Islet precursor cell (in vitro differentiated cells): Measurements from ENCODE around the gene ROBO4.

ENCODE experiments used
- DNase-seq: peaks from one replicate; pipeline ENCODE4 v3.0.0-alpha.2; 2018

ROBO4 gene

DNA sequence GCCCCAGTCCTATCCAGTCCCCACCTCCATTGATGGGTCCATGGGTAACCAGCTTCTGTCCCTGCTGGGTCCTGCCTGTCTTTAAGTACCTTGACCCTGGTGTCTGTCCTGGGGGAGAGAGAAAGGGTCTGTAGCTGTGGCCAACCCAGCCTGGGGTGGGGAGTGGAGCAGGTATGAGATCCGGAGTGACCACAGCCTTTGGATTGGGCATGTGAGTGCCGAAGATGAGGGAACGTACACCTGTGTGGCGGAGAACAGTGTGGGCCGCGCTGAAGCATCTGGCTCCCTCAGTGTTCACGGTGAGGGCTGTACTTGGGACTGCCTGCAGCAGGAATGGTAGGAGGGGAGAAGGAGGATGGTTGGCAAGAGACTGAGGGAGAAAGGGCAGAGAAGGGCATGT, 27.2 kb downstream of the ROBO4 start:
- DNase-seq, result no peak

DNA sequence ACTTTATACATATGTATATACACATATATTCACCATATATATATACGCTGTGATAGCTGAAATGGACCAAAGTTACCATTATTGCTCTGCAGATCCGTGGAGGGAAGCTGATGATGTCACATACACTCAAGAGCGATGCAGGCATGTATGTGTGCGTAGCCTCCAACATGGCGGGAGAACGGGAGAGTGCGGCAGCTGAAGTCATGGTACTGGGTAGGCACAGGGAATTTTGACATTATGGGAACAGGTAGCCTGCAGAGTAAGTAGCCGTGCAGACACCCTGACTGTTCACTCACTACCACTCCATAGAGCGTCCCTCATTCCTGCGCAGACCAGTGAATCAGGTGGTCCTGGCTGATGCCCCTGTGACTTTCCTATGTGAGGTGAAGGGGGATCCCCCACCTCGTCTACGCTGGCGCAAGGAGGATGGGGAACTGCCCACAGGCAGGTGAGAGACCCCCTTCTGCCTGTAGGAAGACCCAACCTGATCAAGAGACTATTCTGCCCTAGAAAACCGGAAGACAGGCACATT, 27.7 kb downstream of the ROBO4 start:
- no peak for DNase-seq

- no peak for DNase-seq
Measured at GRCh38 chr11:124869331-124869730, 28.3 kb downstream of the ROBO4 start.

GRCh38 chr11:124868331-124869274, 29.1 kb downstream of the ROBO4 start:
- no peak for DNase-seq

DNA sequence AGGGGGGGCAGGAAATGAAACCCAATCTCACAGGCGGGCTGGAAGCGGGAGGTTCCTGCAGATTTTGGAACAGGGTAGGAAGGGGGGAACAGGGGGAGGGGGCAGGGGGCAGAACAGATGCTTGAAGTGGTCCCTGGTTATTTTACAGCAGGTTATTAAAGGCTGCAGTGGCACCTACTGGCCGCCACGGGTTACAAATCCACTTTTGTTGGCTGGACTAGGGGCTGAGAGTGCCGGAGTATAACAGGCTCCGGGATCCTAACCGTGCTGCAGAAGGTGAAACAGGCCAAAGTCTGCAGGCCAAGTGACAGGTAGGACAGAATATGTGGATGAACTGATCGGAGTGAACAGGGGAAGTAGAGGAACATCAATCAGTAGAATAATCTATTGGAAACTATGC, 30.0 kb downstream of the ROBO4 start:
- peak; percentile 72 for DNase-seq

- DNase-seq, result peak; percentile 66
Measured at GRCh38 chr11:124865902-124866851, 31.5 kb downstream of the ROBO4 start.

DNA sequence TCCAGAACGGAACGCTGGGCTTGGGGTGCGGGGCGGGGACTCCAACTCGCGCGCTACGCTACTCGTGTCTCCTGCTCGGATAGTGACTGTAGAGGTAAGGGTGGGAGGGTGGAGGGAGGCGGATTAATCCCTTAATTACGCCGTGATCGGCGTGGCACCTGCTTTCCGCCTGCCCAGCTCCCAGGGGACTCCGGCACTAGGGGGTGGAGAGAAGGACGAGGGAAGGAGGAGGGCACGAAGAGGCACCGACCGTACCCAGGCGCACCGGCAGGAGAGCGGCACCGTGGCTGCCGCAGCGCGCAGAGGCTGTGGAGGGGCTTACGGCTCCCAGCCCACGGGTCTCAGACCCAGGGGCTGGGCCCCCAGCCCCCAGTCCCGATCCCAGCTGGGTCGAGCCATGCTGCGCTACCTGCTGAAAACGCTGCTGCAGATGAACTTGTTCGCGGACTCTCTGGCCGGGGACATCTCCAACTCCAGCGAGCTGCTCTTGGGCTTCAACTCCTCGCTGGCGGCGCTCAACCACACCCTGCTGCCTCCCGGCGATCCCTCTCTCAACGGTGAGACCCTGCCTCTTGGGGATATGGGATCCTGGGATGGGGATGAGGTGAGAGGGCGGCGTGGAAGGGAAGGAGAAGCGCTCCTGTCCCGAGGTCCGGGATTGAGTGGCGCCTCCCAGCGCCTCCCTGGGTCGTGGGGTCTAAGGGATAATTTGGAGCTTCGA, 32.3 kb downstream of the ROBO4 start, which contains the start of gene ROBO3:
Gene ROBO3 (plus strand): TSS at position 252 of the 721 bp plus-strand sequence. CDS start 146 bp downstream, at position 398.
- peak; percentile 50 for DNase-seq

- DNase-seq, result no peak
Measured at GRCh38 chr11:124864892-124865180, 32.8 kb downstream of the ROBO4 start.

DNA sequence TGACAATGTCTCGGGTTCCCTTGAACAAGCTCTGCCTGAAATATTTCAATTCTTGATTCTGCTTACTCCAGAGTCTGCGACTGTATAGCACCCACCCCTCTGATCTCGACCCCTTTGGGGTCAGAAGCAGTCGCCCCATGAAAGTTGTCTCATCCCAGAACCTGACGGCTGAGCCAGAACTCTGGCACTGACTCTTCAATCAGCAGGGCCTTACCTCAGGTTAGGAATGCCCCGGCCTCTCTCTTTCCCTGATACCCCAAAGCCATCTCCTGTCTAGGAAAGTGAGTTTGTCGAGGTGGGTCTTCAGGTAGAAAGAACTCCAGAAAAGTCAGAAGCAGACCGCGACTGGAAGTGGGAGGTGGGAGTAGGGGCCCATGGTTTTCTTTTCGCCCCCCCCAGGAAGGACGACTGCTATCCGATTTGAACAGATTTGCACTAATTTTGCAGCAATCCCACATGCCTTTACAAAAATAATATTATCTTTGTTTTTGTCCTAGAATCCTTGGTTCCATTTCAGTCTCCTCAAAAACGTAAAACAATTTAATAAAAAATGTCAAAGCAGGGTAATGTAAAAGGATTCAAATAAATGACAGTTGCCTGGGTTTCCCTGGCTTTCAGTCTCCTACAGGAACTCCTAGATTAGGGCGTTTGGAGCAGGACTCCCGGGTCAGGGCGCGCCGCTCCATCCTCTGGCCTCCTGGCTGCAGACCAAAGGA, 33.3 kb downstream of the ROBO4 start:
- DNase-seq, result no peak

DNA sequence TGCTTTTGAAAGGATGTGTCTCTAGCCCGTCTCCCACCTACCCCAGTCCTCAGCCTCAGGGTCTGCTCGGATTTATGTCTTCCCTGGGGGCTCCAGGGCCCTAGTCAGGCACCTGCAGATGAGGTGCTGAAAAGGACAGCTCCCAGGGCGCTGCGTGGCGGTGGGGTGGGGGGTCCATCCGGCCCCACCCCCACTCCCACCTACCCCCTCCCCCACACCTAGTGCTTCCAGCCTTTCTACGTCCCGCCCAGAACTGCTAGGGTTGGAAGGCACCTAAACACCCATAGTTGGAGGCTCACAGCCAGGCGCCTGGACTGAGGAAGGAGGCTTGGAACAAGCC, 33.9 kb downstream of the ROBO4 start:
- DNase-seq, result peak; percentile 55

DNA sequence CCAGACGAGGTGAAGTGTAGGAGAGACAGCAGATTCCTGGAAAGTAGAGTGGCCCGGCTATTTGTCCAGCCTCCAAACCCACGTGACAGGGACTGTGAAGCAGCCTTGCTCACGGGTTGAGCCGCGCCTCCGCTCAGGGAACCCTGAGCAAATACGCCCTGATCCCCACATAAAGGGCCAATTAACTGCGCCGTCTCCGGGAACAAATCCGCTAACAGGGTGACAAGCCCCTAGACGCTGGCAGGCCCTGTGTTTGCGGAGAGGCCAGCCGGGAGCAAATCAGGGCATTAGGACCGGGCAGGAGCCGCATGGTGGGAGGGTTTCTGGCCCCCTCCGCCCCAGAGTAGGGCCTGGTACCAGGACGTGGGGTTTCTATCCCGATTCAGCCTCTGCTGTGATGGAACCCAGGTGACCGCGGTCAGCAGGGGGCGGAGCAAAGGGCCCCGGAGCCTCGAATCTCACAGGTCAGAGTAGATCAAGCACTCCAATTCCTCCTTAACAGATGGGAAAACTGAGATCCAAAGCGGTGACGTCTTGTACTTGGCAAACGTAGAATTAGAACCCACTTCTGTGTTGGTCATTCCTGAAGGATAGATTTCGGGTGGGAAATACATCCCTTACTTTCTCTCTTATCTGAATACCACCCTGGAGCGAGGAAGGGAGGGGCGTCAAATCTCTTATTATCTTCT, 34.4 kb downstream of the ROBO4 start:
- peak; percentile 59 for DNase-seq

GRCh38 chr11:124861670-124862069, 36.0 kb downstream of the ROBO4 start:
- DNase-seq, result peak; percentile 18

GRCh38 chr11:124859171-124859570, 38.5 kb downstream of the ROBO4 start:
- DNase-seq, result no peak

GRCh38 chr11:124846070-124846673, 51.5 kb downstream of the ROBO4 start:
- no peak for DNase-seq

DNA sequence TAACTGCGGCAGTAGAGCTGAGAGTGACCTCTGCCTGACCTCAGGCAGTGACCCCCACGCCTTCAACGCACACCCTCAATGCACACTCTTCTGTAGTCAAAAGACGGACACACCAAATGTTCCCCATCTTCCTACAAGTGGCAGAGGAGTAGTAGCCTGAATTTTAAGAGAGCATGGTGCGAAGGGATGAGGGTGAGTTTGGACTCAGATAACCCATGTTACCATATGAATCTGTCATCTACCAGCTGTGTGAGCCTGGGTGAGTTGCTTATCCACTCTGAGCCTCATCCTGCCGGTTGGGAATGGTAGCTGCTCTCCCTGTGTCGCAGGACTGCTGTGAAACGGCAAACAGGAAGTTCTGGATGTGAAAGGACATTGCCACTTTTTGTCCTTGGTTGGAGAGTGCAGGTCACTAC, 53.0 kb downstream of the ROBO4 start:
- DNase-seq, result no peak

- no peak for DNase-seq
Measured at GRCh38 chr11:124843616-124843910, 54.1 kb downstream of the ROBO4 start.

DNA sequence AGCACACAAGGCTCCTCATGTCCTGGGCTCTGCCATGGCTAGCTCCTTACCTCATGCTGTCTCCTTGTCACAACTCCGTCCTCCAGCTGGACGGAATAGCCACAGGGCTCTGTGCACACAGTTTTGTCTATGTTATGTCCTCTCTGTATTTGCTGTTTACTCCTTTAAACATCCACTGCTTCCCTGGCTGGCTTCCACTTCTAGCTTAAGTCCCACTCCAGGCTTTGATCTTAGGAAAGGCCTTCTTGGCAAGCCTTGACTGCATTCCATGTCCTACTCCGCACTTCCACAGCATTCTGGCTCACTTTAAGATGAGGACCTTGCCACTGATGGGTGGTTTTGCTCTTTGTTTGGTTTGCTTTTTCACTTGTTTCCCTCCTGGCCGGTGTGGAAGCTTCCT, 55.4 kb downstream of the ROBO4 start:
- no peak for DNase-seq

DNA sequence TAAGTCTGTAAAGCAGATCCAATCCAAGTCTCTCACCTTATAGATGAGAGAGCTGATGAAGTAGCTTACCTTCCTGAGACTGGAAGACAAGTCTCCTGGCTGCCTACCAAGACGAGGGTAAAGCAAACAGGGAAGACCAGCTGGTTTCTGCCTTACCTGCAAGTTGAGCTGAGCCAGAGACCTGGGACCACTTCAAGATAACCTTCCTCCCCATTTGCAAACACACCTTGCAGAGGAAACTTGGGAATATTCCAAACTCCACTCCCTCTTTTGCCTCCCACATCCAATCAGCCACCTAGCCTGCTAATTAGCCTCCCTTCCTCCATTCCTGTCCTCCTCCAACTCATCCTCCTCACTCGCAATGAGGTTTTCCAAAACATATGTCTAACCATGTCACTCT, 55.8 kb downstream of the ROBO4 start:
- no peak for DNase-seq

GRCh38 chr11:124841201-124841600, 56.5 kb downstream of the ROBO4 start:
- no peak for DNase-seq

- no peak for DNase-seq
Measured at GRCh38 chr11:124840666-124841065, 57.0 kb downstream of the ROBO4 start.

DNA sequence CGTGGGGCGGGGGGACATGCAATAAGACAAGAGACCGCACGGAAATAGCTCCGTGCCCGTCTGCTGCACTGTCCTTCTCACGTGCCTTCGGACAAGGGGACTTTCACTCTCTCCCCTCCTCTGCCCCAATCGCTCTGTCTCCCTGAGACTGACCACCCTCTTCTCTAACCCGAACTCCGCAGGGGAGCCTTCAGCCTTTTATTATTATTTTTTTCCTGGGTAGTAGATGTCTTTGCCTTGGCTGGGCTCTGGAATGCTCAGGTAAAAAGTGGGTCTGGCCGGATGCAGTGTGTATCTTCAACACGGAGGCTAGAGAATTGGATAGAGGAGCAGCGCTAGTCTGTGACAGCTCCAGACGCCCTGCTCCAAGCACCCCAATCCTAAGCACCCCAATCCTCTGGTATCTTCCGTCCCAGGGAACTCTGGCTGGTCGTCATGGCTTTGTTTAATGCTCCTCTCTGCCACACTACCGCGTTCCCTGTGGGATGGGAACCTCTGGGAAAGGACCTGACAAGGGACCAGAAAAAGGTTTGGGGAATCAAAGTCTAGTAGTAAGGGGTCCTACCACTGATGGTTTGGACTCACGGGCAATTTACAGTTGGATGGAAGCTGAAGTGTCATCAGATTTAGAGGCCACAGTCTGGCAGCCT, 57.6 kb downstream of the ROBO4 start:
- DNase-seq, result no peak
